ENCODE data around the gene HDDC2. TPM values are rescaled to one million over a fixed set of nuclear protein-coding genes. Genes with fewer than 3 reads are reported as not detected.

The HDDC2 gene
- total and polyA plus RNA-seq, 2 of the 8 experiments (the other 6 are each of a cell fraction or from before 2014, with no cell fraction given), result 89.3 to 129 TPM

GRCh38 chr6:125310994-125311649 lies 9.4 kb upstream of the HDDC2 start (continued):
- TF ChIP-seq KDM4A (IDR thresholded peaks at IDR 0.05; ENCODE audit: low read depth, low read length, severe bottlenecking), result no peak

All from H1 (cell line).